Right atrium auricular region (tissue), 2 donors: ENCODE results near the gene ARHGEF16. TPM values are rescaled to one million over a fixed set of nuclear protein-coding genes. Genes with fewer than 3 reads are reported as not detected.

Experiments
- DNase-seq: peaks from one replicate; pipeline ENCODE4 v3.0.0-alpha.2; 2019; ENCODE audit warnings: low spot score
- H3K27ac ChIP-seq, 2 donors: fragments of 200-600 bp; sonication (generic); 1 replicate in 1 of 2; 2 replicates in 1 of 2; pipeline ENCODE4 v1.5.1; 2016 to 2019
- H3K27me3 ChIP-seq, 2 donors: fragments of 200-600 bp; sonication (generic); one replicate each; pipeline versions ENCODE4 v1.5.1 to v1.6.0; 2017 to 2019
- H3K36me3 ChIP-seq: fragments of 200-600 bp; sonication (generic); one replicate; pipeline ENCODE4 v1.5.1; 2016
- H3K4me1 ChIP-seq, 2 donors: fragments of 200-600 bp; sonication (generic); one replicate each; pipeline versions ENCODE4 v1.5.1 to v1.6.0; 2017 to 2019
- H3K4me3 ChIP-seq, 2 donors: fragments of 200-600 bp; sonication (generic); 1 replicate in 1 of 2; 2 replicates in 1 of 2; pipeline ENCODE4 v1.5.1; 2017 to 2019; ENCODE audit warnings: mild to moderate bottlenecking in 1 of 2, moderate library complexity in 1 of 2
- H3K9me3 ChIP-seq, 2 donors: fragments of 200-600 bp; sonication (generic); one replicate each; pipeline ENCODE4 v1.5.1; 2019
- total RNA-seq, 2 donors: library from RNA; depleted of rRNA; stranded (reverse); fragments of >200 nt; gene quantifications; one replicate each; pipeline ENCODE4 v1.1.0, GENCODE V29; 2016
- TF ChIP-seq, protein P1 (sequence below), 2 donors: fragments of 200-600 bp; sonication (generic); IDR thresholded peaks; one replicate each; pipeline ENCODE4 v1.5.1; 2019; ENCODE audit warnings: antibody characterized with exemption in 2 of 2

ARHGEF16 gene
- 1 to 10 TPM in 1 of 2 donors, under 1 TPM in 1; 0.22 to 1.5 TPM for total RNA-seq

DNA sequence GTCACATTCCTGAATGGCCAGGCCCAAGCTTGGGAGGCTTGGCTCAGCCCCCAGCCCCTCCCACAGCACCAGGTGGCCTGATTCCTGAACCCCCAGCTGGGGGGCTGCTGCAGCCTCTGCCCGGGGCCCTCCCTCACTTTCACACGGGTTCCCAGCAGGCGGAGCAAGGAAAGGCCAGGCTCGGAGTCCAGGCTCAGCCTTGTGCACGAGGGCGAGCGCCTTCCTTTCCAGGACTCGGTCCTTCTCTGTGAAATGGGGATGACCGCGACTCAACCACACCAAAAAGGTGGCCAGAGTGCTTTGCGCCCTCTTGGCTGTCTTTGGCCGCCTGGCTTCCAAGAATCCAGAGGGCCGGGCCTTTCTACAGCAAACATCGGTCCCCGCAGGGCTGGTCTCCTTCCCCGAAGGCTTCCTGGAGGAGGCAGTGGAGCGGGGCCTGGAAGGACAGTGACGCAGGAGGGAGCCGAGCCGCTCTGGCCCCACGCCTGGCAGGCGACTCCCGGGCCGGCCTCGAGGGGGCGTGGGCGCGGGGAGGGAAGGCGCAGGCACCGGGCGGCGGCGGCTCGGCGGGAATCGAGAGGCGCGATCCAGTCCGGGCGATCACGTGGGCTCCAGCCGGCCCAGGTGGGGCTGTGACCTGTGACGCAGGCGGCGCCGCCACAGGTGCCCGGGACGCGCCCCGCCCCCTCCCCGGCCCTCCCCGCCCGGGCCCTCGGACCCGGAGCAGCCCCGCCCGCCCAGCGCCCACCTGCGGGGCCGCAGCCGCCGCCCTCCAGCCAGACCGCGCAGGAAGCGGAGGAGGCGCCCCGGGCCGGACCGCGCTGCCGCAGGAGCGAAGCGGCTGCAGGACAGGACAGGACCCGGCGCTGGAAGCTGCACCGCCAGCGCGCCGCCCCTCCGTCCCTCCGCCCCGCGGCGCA is at the start of gene ARHGEF16:
Gene ARHGEF16, plus strand, starts transcription at position 775 of the 920 bp plus-strand sequence. CDS start 8,420 bp downstream, outside the sequence.
- Histone ChIP-seq H3K27ac (peak within 1 kb of the TSS in 1 of 2 donors; percentile 47), H3K9me3 (no peaks in the 10 kb centered on the region), H3K36me3 (no peaks in the 10 kb centered on the region), H3K4me3 (peak within 1 kb of the TSS; percentile 49 to 66), H3K27me3 (no peaks in the 10 kb centered on the region), H3K4me1 (peaks cover 0 to 34% of the 10 kb centered on the region in 2 donors)
- DNase-seq = no peak
- TF ChIP-seq, protein P1, sequence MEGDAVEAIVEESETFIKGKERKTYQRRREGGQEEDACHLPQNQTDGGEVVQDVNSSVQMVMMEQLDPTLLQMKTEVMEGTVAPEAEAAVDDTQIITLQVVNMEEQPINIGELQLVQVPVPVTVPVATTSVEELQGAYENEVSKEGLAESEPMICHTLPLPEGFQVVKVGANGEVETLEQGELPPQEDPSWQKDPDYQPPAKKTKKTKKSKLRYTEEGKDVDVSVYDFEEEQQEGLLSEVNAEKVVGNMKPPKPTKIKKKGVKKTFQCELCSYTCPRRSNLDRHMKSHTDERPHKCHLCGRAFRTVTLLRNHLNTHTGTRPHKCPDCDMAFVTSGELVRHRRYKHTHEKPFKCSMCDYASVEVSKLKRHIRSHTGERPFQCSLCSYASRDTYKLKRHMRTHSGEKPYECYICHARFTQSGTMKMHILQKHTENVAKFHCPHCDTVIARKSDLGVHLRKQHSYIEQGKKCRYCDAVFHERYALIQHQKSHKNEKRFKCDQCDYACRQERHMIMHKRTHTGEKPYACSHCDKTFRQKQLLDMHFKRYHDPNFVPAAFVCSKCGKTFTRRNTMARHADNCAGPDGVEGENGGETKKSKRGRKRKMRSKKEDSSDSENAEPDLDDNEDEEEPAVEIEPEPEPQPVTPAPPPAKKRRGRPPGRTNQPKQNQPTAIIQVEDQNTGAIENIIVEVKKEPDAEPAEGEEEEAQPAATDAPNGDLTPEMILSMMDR (IDR thresholded peaks at IDR 0.05) = peak; percentile 40 to 63

- Histone ChIP-seq H3K27me3 (no peaks in the 10 kb centered on the region), H3K4me1 (no peaks in the 10 kb centered on the region)
- TF ChIP-seq, protein P1 (IDR thresholded peaks at IDR 0.05) = no peak
These were observed 49.7 kb upstream of the ARHGEF16 start for GRCh38 chr1:3404801-3405200.

GRCh38 chr1:3405491-3405890 is 49.0 kb upstream of the ARHGEF16 start:
- H3K36me3 ChIP-seq = no peaks in the 10 kb centered on the region
- DNase-seq = no peak
- H3K27ac ChIP-seq = no peak overlapping the region
- TF ChIP-seq, protein P1 (IDR thresholded peaks at IDR 0.05) = no peak
- H3K4me1 ChIP-seq = peaks cover 0 to 7% of the 10 kb centered on the region in 2 donors
- no peaks in the 10 kb centered on the region for H3K27me3 ChIP-seq
- H3K4me3 ChIP-seq = no peak overlapping the region
- no peaks in the 10 kb centered on the region for H3K9me3 ChIP-seq

More at GRCh38 chr1:3404801-3405200, 49.7 kb upstream of the ARHGEF16 start:
- no peak overlapping the region for H3K4me3 ChIP-seq
- H3K27ac ChIP-seq = no peak overlapping the region
- no peak for DNase-seq
- H3K9me3 ChIP-seq = no peaks in the 10 kb centered on the region
- no peaks in the 10 kb centered on the region for H3K36me3 ChIP-seq

GRCh38 chr1:3405974-3406867 is 48.2 kb upstream of the ARHGEF16 start:
- Histone ChIP-seq H3K4me3 (no peak overlapping the region), H3K4me1 (peaks cover 0 to 9% of the 10 kb centered on the region in 2 donors), H3K27ac (no peak overlapping the region), H3K27me3 (no peaks in the 10 kb centered on the region), H3K36me3 (no peaks in the 10 kb centered on the region), H3K9me3 (no peaks in the 10 kb centered on the region)
- DNase-seq = no peak
- TF ChIP-seq, protein P1 (IDR thresholded peaks at IDR 0.05) = no peak

- Histone ChIP-seq H3K4me3 (no peak overlapping the region), H3K27ac (no peak overlapping the region), H3K9me3 (no peaks in the 10 kb centered on the region), H3K36me3 (no peaks in the 10 kb centered on the region), H3K4me1 (peaks cover 0 to 9% of the 10 kb centered on the region in 2 donors), H3K27me3 (no peaks in the 10 kb centered on the region)
- no peak for DNase-seq
- TF ChIP-seq, protein P1 (IDR thresholded peaks at IDR 0.05) = no peak
These were observed 47.4 kb upstream of the ARHGEF16 start for GRCh38 chr1:3407021-3407420.
